ENCODE results near the gene RALGPS1.

RALGPS1 gene

DNA sequence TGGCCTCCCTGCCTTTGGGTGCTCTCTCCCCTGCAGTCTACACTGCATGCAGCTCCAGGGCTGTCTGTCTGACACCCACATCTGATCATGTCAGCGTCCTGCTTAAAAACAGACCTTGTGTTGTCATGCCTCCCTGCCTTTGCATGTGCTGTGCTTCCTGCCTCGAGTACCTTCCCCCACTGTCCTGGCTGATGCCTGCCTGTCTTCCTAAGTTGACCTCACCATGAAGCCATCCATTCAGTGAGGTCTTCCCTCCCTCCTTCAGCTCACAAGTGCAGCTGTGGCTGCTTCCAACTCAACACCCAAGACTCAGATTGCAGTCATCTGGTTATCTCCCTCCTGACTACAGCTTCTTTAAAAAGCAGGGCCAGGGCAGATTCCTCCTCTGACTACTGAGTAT lies 202.4 kb downstream of the RALGPS1 start:
- peaks cover 11% of the 10 kb centered on the region for H3K4me1 ChIP-seq (ENCODE audit: low read length)
- no peaks in the 10 kb centered on the region for H3K9me3 ChIP-seq (ENCODE audit: insufficient read depth, low read length)
- no peaks in the 10 kb centered on the region for H3K36me3 ChIP-seq (replicated peaks; ENCODE audit: low read depth, low read length)
- no peaks in the 10 kb centered on the region for H3K27me3 ChIP-seq (ENCODE audit: low read depth, low read length)
- no peak overlapping the region for H2AFZ ChIP-seq (ENCODE audit: low read depth, low read length)
- no peak overlapping the region for H3K27ac ChIP-seq (ENCODE audit: low read length)
- H3K4me2 ChIP-seq (ENCODE audit: low read length), result no peak overlapping the region
- no peaks in the 10 kb centered on the region for H3K79me2 ChIP-seq (ENCODE audit: low read length)
- no peak overlapping the region for H3K9ac ChIP-seq (ENCODE audit: low read length)
- TF ChIP-seq CTCF (IDR thresholded peaks at IDR 0.05; ENCODE audit: low read depth, low read length), result no peak
- TF ChIP-seq EZH2phosphoT487 (IDR thresholded peaks at IDR 0.05; ENCODE audit: low read depth), result no peak
- H4K20me1 ChIP-seq (ENCODE audit: insufficient read depth, low read length), result no peaks in the 10 kb centered on the region
- no peak overlapping the region for H3K4me3 ChIP-seq (ENCODE audit: low read length)

DNA sequence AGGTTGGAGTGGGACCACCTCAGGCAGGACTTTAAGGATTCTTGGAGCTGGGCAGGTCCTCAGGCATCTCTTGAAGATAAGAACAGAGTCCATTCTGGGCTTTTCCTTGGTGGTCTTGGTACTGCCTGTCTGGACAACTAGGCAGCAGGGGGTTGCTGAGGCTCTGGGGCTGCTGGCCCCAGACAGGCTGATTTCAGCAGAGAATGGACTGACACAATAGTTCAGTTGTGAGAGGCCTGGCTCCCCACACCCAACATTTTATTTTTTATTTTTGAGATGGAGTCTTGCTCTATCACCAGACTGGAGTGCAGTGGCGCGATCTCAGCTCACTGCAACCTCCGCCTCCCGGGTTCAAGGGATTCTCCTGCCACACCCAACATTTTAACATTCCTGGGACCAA lies 203.2 kb downstream of the RALGPS1 start:
- Histone ChIP-seq H3K27ac (ENCODE audit: low read length) (no peak overlapping the region), H3K9ac (ENCODE audit: low read length) (no peak overlapping the region), H3K4me3 (ENCODE audit: low read length) (no peak overlapping the region), H2AFZ (ENCODE audit: low read depth, low read length) (no peak overlapping the region), H3K27me3 (ENCODE audit: low read depth, low read length) (peaks cover 2% of the 10 kb centered on the region; the same call in 1 of the 2 replicates), H4K20me1 (ENCODE audit: insufficient read depth, low read length) (no peaks in the 10 kb centered on the region), H3K9me3 (ENCODE audit: insufficient read depth, low read length) (no peaks in the 10 kb centered on the region), H3K4me2 (ENCODE audit: low read length) (no peak overlapping the region), H3K79me2 (ENCODE audit: low read length) (no peaks in the 10 kb centered on the region), H3K36me3 (replicated peaks; ENCODE audit: low read depth, low read length) (no peaks in the 10 kb centered on the region), H3K4me1 (ENCODE audit: low read length) (peaks cover 15% of the 10 kb centered on the region)
- TF ChIP-seq CTCF (IDR thresholded peaks at IDR 0.05; ENCODE audit: low read depth, low read length) (no peak), EZH2phosphoT487 (IDR thresholded peaks at IDR 0.05; ENCODE audit: low read depth) (no peak)

DNA sequence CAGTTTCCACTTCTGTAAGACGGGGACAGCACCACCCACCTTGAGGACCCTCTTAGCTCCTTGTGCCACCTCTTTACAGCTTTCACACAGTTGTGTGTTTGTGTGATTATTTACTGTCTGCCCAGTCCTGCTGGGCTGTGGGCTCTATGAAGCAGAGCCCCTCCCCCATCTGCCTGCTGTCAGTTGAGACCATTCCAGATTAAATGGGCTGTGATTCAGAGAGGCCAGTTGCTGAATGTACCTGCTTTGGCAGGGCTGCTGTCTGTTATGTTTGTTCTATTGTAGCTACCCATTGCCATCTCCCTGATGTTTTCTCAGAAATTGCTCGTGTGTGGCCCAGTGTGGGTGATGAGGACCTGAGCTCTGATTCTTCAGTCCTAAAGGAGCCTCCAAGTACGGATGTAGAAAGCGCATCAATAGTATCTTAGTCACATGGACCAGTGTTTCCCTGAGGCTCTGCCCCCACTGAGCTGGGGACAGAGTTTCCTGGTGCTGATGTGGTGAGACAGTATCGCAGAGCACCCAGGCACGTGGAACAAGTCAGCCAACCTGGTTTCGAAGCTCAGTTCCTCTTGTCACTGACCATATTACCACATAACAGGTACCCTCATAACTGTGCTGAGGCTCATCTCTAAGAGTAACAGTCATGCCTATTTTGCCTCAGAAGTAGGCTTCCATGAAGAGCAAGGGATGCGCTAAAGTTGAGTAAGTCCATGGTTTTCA lies 204.2 kb downstream of the RALGPS1 start:
- no peak for TF ChIP-seq CTCF (IDR thresholded peaks at IDR 0.05; ENCODE audit: low read depth, low read length)
- TF ChIP-seq EZH2phosphoT487 (IDR thresholded peaks at IDR 0.05; ENCODE audit: low read depth), result no peak
- Histone ChIP-seq H3K9ac (ENCODE audit: low read length) (no peak overlapping the region), H3K4me1 (ENCODE audit: low read length) (peaks cover 20% of the 10 kb centered on the region), H3K27me3 (ENCODE audit: low read depth, low read length) (peaks cover 9% of the 10 kb centered on the region), H3K27ac (ENCODE audit: low read length) (no peak overlapping the region), H4K20me1 (ENCODE audit: insufficient read depth, low read length) (no peaks in the 10 kb centered on the region), H3K9me3 (ENCODE audit: insufficient read depth, low read length) (no peaks in the 10 kb centered on the region), H3K36me3 (replicated peaks; ENCODE audit: low read depth, low read length) (no peaks in the 10 kb centered on the region), H3K4me3 (ENCODE audit: low read length) (no peak overlapping the region), H3K79me2 (ENCODE audit: low read length) (no peaks in the 10 kb centered on the region), H3K4me2 (ENCODE audit: low read length) (no peak overlapping the region; the same call in 1 of the 2 replicates), H2AFZ (ENCODE audit: low read depth, low read length) (no peak overlapping the region)

- H2AFZ ChIP-seq (ENCODE audit: low read depth, low read length), result no peak overlapping the region
- H4K20me1 ChIP-seq (ENCODE audit: insufficient read depth, low read length), result no peaks in the 10 kb centered on the region
- peaks cover 20% of the 10 kb centered on the region for H3K4me1 ChIP-seq (ENCODE audit: low read length)
- no peak overlapping the region for H3K4me3 ChIP-seq (ENCODE audit: low read length)
- H3K9ac ChIP-seq (ENCODE audit: low read length), result no peak overlapping the region
- no peak overlapping the region for H3K27ac ChIP-seq (ENCODE audit: low read length)
- H3K4me2 ChIP-seq (ENCODE audit: low read length), result no peak overlapping the region
- H3K36me3 ChIP-seq (replicated peaks; ENCODE audit: low read depth, low read length), result no peaks in the 10 kb centered on the region
- peaks cover 9% of the 10 kb centered on the region for H3K27me3 ChIP-seq (ENCODE audit: low read depth, low read length)
- no peaks in the 10 kb centered on the region for H3K79me2 ChIP-seq (ENCODE audit: low read length)
- H3K9me3 ChIP-seq (ENCODE audit: insufficient read depth, low read length), result no peaks in the 10 kb centered on the region
- no peak for TF ChIP-seq EZH2phosphoT487 (IDR thresholded peaks at IDR 0.05; ENCODE audit: low read depth)
- no peak for TF ChIP-seq CTCF (IDR thresholded peaks at IDR 0.05; ENCODE audit: low read depth, low read length)
Observed at GRCh38 chr9:127119320-127119709, 204.7 kb downstream of the RALGPS1 start.

All from OCI-LY3 (cell line).